ENCODE measurements around the gene MTG1. TPM values are rescaled to one million over a fixed set of nuclear protein-coding genes. Genes with fewer than 3 reads are reported as not detected.

MTG1 gene
- total RNA-seq, 1 donor from 2014 or later: 65.2 TPM

- Mint-ChIP-seq H3K27ac (ENCODE audit: unreplicated experiment) (no peak overlapping the region), H3K4me1 (ENCODE audit: unreplicated experiment) (no peaks in the 10 kb centered on the region), H3K9me3 (ENCODE audit: unreplicated experiment) (no peaks in the 10 kb centered on the region), H3K36me3 (ENCODE audit: unreplicated experiment) (peaks cover 1% of the 10 kb centered on the region), H3K27me3 (ENCODE audit: unreplicated experiment) (no peaks in the 10 kb centered on the region), H3K4me3 (ENCODE audit: unreplicated experiment) (peak overlapping the region; percentile 72)
- TF ChIP-seq CTCF (IDR thresholded peaks at IDR 0.05): no peak
- DNase-seq (ENCODE audit: extremely low spot score, unreplicated experiment): no peak
These were observed 37.2 kb upstream of the MTG1 start for GRCh38 chr10:133356549-133357284.

- Mint-ChIP-seq H3K36me3 (ENCODE audit: unreplicated experiment) (peaks cover 8% of the 10 kb centered on the region), H3K27ac (ENCODE audit: unreplicated experiment) (no peak within 1 kb of the TSS), H3K4me3 (ENCODE audit: unreplicated experiment) (peak within 1 kb of the TSS; percentile 72), H3K4me1 (ENCODE audit: unreplicated experiment) (no peaks in the 10 kb centered on the region), H3K9me3 (ENCODE audit: unreplicated experiment) (no peaks in the 10 kb centered on the region), H3K27me3 (ENCODE audit: unreplicated experiment) (no peaks in the 10 kb centered on the region)
- TF ChIP-seq CTCF (IDR thresholded peaks at IDR 0.05): no peak
- peak; percentile 87 for DNase-seq (ENCODE audit: extremely low spot score, unreplicated experiment)
These were observed 36.4 kb upstream of the MTG1 start, which contains the start of gene FUOM for GRCh38 chr10:133357285-133358161. TSS of gene FUOM (minus strand) at chr10:133358019. CDS start at chr10:133358007, 12 bp downstream.

GRCh38 chr10:133358162-133358924 lies 35.6 kb upstream of the MTG1 start:
- Mint-ChIP-seq H3K4me1 (ENCODE audit: unreplicated experiment) (no peaks in the 10 kb centered on the region), H3K9me3 (ENCODE audit: unreplicated experiment) (no peaks in the 10 kb centered on the region), H3K27ac (ENCODE audit: unreplicated experiment) (no peak overlapping the region), H3K27me3 (ENCODE audit: unreplicated experiment) (no peaks in the 10 kb centered on the region), H3K4me3 (ENCODE audit: unreplicated experiment) (peak overlapping the region; percentile 14), H3K36me3 (ENCODE audit: unreplicated experiment) (peaks cover 8% of the 10 kb centered on the region)
- no peak for TF ChIP-seq CTCF (IDR thresholded peaks at IDR 0.05)
- peak; percentile 85 for DNase-seq (ENCODE audit: extremely low spot score, unreplicated experiment)

- Mint-ChIP-seq H3K27me3 (ENCODE audit: unreplicated experiment) (no peaks in the 10 kb centered on the region), H3K4me3 (ENCODE audit: unreplicated experiment) (peak overlapping the region; percentile 14), H3K27ac (ENCODE audit: unreplicated experiment) (no peak overlapping the region), H3K9me3 (ENCODE audit: unreplicated experiment) (no peaks in the 10 kb centered on the region), H3K4me1 (ENCODE audit: unreplicated experiment) (no peaks in the 10 kb centered on the region), H3K36me3 (ENCODE audit: unreplicated experiment) (peaks cover 8% of the 10 kb centered on the region)
- no peak for DNase-seq (ENCODE audit: extremely low spot score, unreplicated experiment)
- no peak for TF ChIP-seq CTCF (IDR thresholded peaks at IDR 0.05)
These were observed 35.0 kb upstream of the MTG1 start for GRCh38 chr10:133358925-133359310.

Measured in osteocyte (in vitro differentiated cells).